Heart right ventricle (tissue), 16 donors: Measurements from ENCODE around the gene CCDC142. TPM values are rescaled to one million over a fixed set of nuclear protein-coding genes. Genes with fewer than 3 reads are reported as not detected.
"Not testable (repeated sequence)": the region's sequence is repeated elsewhere in the genome, so short reads cannot be mapped to it uniquely, and the experiment has no call there.

ENCODE experiments used
- ATAC-seq, 8 donors: fragments of 200-7000 bp; cut with Tn5 transposase; one replicate each; pipeline ENCODE4 v1.9.1; 2020; ENCODE audit warnings: mild to moderate bottlenecking in 8 of 8, moderate library complexity in 8 of 8, moderate number of reproducible peaks in 1 of 8
- DNase-seq, 2 donors: peaks; one replicate each; pipeline ENCODE4 v3.0.0-alpha.2; 2020
- H3K27ac ChIP-seq, 10 donors: fragments of 200-600 bp; sonication (generic) in 2 of 10; one replicate each; pipeline versions ENCODE4 v1.5.0 to v1.8.0; 2020 to 2022; ENCODE audit warnings: mild to moderate bottlenecking in 3 of 10
- H3K27me3 ChIP-seq, 7 donors: fragments of 200-600 bp; one replicate each; pipeline ENCODE4 v1.8.0; 2021 to 2022; ENCODE audit warnings: mild to moderate bottlenecking in 2 of 7
- H3K36me3 ChIP-seq, 9 donors: fragments of 200-600 bp; sonication (generic) in 1 of 9; one replicate each; pipeline versions ENCODE4 v1.5.0 to v1.8.0; 2020 to 2022; ENCODE audit warnings: mild to moderate bottlenecking in 2 of 9
- H3K4me1 ChIP-seq, 9 donors: fragments of 200-600 bp; sonication (generic) in 1 of 9; one replicate each; pipeline versions ENCODE4 v1.5.0 to v1.8.0; 2020 to 2022; ENCODE audit warnings: mild to moderate bottlenecking in 4 of 9
- H3K4me3 ChIP-seq, 10 donors: fragments of 200-600 bp; sonication (generic) in 2 of 10; one replicate each; pipeline versions ENCODE4 v1.5.0 to v1.8.0; 2020 to 2022; ENCODE audit warnings: mild to moderate bottlenecking in 7 of 10, moderate library complexity in 2 of 10
- H3K9me3 ChIP-seq, 11 donors: fragments of 200-600 bp in 10 of 11; sonication (generic) in 2 of 11; one replicate each; pipeline versions ENCODE4 v1.5.0 to v1.8.0; 2013 to 2022; ENCODE audit warnings: mild to moderate bottlenecking in 2 of 11, control low read depth in 1 of 11, moderate library complexity in 1 of 11
- WGBS, 2 donors: extraction: QIAGEN DNeasy Blood & Tissue Kit; methylation state at CpG; one replicate each; pipeline ENCODE4 v1.1.7; 2013; ENCODE audit warnings: inconsistent platforms in 1 of 2; 5-methylcytosine and 5-hydroxymethylcytosine counted together
- intact Hi-C, 10 donors: fragments of 100-400 bp; cut with DNase I; formaldehyde crosslinking; loops; one replicate each; pipeline versions ENCODE4 v1.11.1 to v1.14.2; 2022
- polyA plus RNA-seq, 2 donors: library from polyadenylated mRNA; stranded (reverse); fragments of 200-250 nt; gene quantifications; one replicate each; pipeline ENCODE4 v1.2.3, GENCODE V29; 2013
- total RNA-seq, 10 donors: library from RNA; stranded (reverse); fragmentation: NEBNext Ultra II Directional in 3 of 10; extraction: Animal tissue kit (Norgen Biotek cat#: 25700) in 3 of 10; gene quantifications; one replicate each; pipeline versions ENCODE4 v1.2.1 to v1.2.4, GENCODE V29; 2021 to 2023
- TF ChIP-seq, protein P1 (sequence below), 9 donors: fragments of 200-600 bp; sonication (generic) in 2 of 9; IDR thresholded peaks; one replicate each; pipeline versions ENCODE4 v1.5.0 to v1.8.0; 2021 to 2022; ENCODE audit warnings: antibody characterized with exemption in 9 of 9, mild to moderate bottlenecking in 5 of 9, moderate library complexity in 1 of 9
- donor health status: Arrhythmogenic right ventricular cardiomyopathy.
- donor health status: ischemic (EF 13 %, LVEDD 7.1; RV severe dilation, severe dysfunction).
- donor health status: healthy with polysubstance abuse.
- donor health status: DM: no; HTN: yes; CAD: no.
- donor health status: DM: no; HTN: no; CAD: no.
- donor health status: ischemic (EF 25% LVEDD 6.9; RV normal size, moderate dysfunction).
- donor health status: ischemic (EF 25% LVEDD 5.7; RV mildly dilated, moderate dysfunction).
- donor health status: healthy.
- donor health status: DM: yes; HTN: yes; CAD: no.
- donor health status: Ischemic cardiomyopathy.
- donor health status: ischemic (EF 35%, LVEDD 5.7; RV mildly dilated, moderate dysfunction).
- donor health status: nonischemic (EF 11% LVEDD 7.7; RV severe dilation, severe dysfunction).
- donor health status: DM: yes; HTN: yes; CAD: no.
- donor health status: PGD.
- donor health status: ischemic (EF 29% LVEDD 5.4; RV normal size, mild dysfunction).
- donor health status: nonischemic (EF 23%, LVEDD 6.1; RV moderate dilation, normal function).

CCDC142 gene
- total and polyA plus RNA-seq, 12 donors, result 2.3 to 13.2 (median 5.5) TPM

DNA sequence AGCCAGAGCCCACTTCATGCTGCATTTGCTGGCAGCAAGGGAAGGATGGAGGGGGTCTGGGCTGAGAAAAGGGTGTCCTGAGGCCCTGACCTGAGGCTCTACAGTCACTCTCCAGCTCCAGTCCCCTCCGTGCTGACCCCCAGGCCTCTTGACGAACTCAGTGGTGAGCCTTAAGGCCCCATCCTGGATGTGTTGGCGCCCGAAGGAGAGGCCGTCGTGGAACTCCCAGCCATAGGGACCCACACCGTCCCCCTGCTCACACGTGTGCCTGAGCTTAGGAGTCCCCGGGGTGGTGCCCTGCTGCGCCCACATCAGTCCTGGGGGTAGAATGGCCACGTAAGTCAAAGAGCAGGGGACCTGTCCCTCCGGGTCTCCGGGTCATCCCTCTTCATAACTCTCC, 18.4 kb downstream of the CCDC142 start:
- intact Hi-C loops, result no loop called here
- H3K27me3 ChIP-seq, result no peaks in the 10 kb centered on the region
- 6 to 7% methylated on average over 13 of the region's 13 CpGs for WGBS, 2 donors
- H3K27ac ChIP-seq, result peak overlapping the region in 9 of 10 donors; percentile 82 to 92 (median 89)
- peak overlapping the region; percentile 74 to 98 (median 92) for H3K4me3 ChIP-seq
- TF ChIP-seq, protein P1, sequence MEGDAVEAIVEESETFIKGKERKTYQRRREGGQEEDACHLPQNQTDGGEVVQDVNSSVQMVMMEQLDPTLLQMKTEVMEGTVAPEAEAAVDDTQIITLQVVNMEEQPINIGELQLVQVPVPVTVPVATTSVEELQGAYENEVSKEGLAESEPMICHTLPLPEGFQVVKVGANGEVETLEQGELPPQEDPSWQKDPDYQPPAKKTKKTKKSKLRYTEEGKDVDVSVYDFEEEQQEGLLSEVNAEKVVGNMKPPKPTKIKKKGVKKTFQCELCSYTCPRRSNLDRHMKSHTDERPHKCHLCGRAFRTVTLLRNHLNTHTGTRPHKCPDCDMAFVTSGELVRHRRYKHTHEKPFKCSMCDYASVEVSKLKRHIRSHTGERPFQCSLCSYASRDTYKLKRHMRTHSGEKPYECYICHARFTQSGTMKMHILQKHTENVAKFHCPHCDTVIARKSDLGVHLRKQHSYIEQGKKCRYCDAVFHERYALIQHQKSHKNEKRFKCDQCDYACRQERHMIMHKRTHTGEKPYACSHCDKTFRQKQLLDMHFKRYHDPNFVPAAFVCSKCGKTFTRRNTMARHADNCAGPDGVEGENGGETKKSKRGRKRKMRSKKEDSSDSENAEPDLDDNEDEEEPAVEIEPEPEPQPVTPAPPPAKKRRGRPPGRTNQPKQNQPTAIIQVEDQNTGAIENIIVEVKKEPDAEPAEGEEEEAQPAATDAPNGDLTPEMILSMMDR (IDR thresholded peaks at IDR 0.05), result no peak
- peaks cover 0 to 29% (median 6%) of the 10 kb centered on the region in 9 donors for H3K36me3 ChIP-seq
- ATAC-seq (peak in 4 of 8 donors; percentile 1 to 18 (median 8)), DNase-seq (no peak)
- no peaks in the 10 kb centered on the region for H3K9me3 ChIP-seq
- peaks cover 0 to 27% (median 19%) of the 10 kb centered on the region in 9 donors for H3K4me1 ChIP-seq

DNA sequence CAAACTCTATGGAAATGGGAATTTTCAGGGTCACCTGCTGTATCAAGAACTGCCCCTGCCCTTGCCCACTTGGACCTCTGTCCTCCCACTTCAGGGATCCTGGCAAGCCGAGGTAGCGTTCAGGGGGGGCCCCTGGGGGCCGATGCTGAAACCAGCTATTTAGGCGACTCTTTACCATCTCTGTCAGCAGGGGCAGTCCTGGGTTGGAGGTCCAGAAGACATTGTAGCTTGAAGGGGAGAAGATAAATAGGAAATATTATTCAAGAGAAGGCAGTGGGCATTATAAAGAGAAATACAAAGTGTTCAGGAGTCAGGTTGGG, 20.1 kb downstream of the CCDC142 start:
- DNase-seq, result no peak
- Histone ChIP-seq H3K4me3 (no peak overlapping the region), H3K36me3 (peaks cover 0 to 29% (median 6%) of the 10 kb centered on the region in 9 donors), H3K9me3 (no peaks in the 10 kb centered on the region), H3K27me3 (no peaks in the 10 kb centered on the region), H3K4me1 (peaks cover 2 to 34% (median 28%) of the 10 kb centered on the region in 9 donors), H3K27ac (no peak overlapping the region)
- intact Hi-C loops, result no loop called here
- TF ChIP-seq, protein P1 (IDR thresholded peaks at IDR 0.05), result no peak
- ATAC-seq, result no peak
- 87 to 88% methylated on average over 4 of the region's 4 CpGs for WGBS, 2 donors

DNA sequence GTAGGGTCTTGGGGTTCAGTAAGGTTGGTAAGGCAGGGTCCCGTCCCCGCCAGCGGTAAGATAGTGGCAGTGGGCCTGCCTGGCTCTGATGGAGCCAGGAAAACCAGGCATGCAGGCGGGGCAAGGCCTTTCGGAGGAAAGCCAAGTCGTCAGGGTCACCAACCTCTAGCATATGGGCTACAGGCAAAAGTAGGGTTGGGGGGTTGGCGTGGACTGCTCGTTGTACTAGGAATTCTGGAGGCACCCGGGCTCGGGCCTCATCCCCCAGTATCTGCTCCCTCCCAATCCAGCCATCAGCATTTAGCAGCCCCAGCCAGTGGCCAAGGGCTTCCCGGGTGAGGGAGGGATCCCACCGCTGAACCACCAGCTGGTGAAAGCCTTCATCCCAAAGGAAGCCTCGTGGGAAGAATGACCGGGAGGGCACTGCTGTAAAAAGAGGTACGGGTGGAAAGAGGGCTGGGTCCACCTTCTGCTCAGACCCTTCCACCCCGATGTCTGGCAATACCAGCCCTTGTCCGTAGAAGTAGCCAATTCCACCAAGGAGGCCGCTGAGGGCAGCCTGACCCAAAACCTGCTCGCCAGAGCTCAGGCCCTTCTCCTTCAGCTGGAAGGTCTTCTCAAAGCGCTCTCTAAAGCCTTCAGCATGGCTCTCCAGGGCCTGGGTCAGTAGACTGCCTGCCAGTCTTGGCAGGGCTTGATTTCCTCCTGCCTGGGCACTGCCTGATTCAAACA, 20.6 kb downstream of the CCDC142 start:
- Histone ChIP-seq H3K27ac (no peak overlapping the region), H3K4me1 (peaks cover 4 to 37% (median 30%) of the 10 kb centered on the region in 9 donors), H3K36me3 (peaks cover 0 to 29% (median 6%) of the 10 kb centered on the region in 9 donors), H3K27me3 (no peaks in the 10 kb centered on the region), H3K9me3 (no peaks in the 10 kb centered on the region), H3K4me3 (no peak overlapping the region)
- ATAC-seq (no peak), DNase-seq (no peak)
- TF ChIP-seq, protein P1 (IDR thresholded peaks at IDR 0.05), result no peak
- 88 to 93% methylated on average over 20 of the region's 20 CpGs for WGBS, 2 donors
- intact Hi-C loops, result no loop called here

DNA sequence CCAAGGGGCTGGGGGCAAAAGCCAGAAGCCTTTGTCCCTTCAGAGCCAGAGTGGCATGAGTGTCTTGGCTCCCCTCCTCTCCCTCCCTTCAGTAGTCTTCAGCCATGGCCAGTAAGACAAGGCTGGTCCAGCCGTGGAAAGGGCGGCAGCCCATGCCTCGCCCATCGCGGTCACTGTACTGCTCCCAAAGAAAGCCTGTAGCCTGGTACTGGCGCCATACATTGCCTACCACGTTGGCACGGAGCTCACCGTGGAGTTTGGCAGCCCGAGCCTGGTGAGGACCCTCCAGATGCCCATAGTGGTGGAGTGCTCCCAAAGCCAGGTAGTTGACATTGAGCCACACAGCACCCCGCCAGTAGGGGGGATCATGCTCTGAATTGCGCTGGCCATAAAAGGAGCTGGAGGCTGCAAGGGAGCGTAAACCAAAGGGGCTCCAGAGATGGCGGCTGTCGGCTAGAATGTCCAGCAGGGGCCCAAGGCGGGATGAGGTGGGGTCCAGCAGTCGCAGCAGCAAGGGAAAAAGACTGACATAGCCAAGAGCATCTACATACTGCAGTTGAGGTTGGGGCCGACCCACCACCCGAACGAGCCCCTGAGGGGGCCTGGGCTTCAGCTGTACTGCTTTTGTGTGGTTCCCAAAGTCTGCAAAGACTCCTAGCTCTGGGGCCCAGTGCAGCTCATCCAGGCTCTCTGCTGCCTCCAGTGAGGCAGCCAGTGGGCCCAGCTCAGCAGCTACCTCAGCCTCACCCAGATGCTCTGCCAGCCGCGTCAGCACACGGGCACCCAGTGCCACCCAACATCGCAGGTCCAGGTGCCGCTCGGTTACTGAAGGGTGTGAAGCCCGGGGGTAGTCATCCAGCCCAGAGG, 21.4 kb downstream of the CCDC142 start:
- Histone ChIP-seq H3K27me3 (no peaks in the 10 kb centered on the region), H3K4me3 (no peak overlapping the region), H3K9me3 (no peaks in the 10 kb centered on the region), H3K36me3 (peaks cover 0 to 29% (median 6%) of the 10 kb centered on the region in 9 donors), H3K27ac (no peak overlapping the region), H3K4me1 (peaks cover 8 to 45% (median 38%) of the 10 kb centered on the region in 9 donors)
- ATAC-seq (no peak), DNase-seq (no peak)
- TF ChIP-seq, protein P1 (IDR thresholded peaks at IDR 0.05), result peak in 1 of 9 donors; percentile 10
- WGBS, 2 donors, result 92 to 93% methylated on average over 27 of the region's 27 CpGs
- intact Hi-C loops, result no loop called here

DNA sequence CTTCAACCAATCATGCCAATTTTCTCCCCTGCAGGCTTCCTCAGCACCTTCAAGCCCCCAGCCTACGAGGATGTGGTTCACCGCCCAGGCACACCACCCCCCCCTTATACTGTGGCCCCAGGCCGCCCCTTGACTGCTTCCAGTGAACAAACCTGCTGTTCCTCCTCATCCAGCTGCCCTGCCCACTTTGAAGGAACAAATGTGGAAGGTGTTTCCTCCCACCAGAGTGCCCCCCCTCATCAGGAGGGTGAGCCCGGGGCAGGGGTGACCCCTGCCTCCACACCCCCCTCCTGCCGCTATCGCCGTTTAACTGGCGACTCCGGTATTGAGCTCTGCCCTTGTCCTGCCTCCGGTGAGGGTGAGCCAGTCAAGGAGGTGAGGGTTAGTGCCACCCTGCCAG, 22.6 kb downstream of the CCDC142 start:
- ATAC-seq, H3K4me3 ChIP-seq, H3K27me3 ChIP-seq, H3K9me3 ChIP-seq, DNase-seq, H3K27ac ChIP-seq, intact Hi-C loops: not testable (repeated sequence)
- peaks cover 13 to 51% (median 44%) of the 10 kb centered on the region in 9 donors for H3K4me1 ChIP-seq
- 85 to 88% methylated on average over 9 to 10 of the region's 10 CpGs for WGBS, 2 donors
- peaks cover 0 to 35% (median 6%) of the 10 kb centered on the region in 9 donors for H3K36me3 ChIP-seq

DNA sequence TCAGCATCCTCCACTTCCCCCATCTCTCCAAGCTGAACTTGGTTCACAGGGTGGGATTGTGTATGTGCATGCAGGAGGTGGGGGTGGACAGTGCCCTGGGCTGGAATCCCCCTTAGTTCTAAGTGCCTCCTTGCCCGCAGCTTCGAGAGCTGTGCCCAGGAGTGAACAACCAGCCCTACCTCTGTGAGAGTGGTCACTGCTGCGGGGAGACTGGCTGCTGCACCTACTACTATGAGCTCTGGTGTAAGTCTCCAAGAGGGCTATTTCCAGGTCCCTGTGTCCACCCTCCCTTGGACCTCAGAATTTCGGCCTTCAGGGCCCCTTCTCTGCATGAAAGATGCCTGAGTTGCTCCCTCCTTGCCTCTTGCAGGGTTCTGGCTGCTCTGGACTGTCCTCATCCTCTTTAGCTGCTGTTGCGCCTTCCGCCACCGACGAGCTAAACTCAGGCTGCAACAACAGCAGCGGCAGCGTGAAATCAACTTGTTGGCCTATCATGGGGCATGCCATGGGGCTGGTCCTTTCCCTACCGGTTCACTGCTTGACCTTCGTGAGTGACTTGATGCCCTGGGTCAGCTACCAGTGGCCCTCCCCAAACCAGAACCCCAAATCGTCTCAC, 23.2 kb downstream of the CCDC142 start:
- H3K27me3 ChIP-seq, ATAC-seq, H3K9me3 ChIP-seq, intact Hi-C loops, DNase-seq: not testable (repeated sequence)
- Histone ChIP-seq H3K36me3 (peaks cover 0 to 35% (median 6%) of the 10 kb centered on the region in 9 donors), H3K27ac (peak overlapping the region in 1 of 10 donors; percentile 95), H3K4me3 (peak overlapping the region in 4 of 10 donors; percentile 65 to 90 (median 82)), H3K4me1 (peaks cover 14 to 50% (median 43%) of the 10 kb centered on the region in 9 donors)
- WGBS, 2 donors, result 80 to 82% methylated on average over 13 of the region's 13 CpGs
